Retina (tissue), 1 donor: ENCODE data around the gene HIBADH.
"Not testable (repeated sequence)": the region's sequence is repeated elsewhere in the genome, so short reads cannot be mapped to it uniquely, and the experiment has no call there.

Experiments used
- DNase-seq: peaks from one replicate; pipeline ENCODE4 v3.0.0-alpha.2; 2016

The HIBADH gene

DNA sequence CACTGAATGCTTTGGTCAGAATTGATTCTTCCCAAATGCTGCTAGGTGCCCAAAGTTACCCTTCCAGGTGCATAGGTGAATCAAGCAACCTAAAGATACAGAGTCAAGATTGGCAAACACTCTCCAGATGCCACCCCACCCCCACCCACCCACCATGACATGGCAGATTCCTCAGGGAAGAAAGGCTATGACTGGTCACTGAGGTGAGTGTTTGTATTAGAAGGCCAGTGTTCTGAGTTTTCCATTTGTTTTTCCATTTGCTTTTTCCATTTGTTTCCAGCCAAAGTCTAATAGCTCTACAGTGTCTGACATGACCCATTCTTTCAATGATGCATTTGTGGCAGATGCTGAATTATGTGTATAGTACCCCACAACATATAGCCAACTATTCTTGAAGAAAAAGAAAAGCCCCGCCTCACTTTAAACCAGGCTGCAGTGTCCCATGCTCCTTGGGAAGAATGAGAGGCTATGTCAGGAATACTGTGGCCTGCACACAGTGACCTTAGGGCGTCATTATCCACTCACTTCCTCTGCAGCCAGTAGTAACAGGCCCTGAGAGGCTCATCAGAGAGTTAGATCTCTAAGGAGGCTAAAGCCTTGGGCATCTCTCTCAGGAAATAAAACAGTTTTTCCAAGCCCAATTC lies 16.1 kb upstream of the HIBADH start:
- no peak for DNase-seq

DNA sequence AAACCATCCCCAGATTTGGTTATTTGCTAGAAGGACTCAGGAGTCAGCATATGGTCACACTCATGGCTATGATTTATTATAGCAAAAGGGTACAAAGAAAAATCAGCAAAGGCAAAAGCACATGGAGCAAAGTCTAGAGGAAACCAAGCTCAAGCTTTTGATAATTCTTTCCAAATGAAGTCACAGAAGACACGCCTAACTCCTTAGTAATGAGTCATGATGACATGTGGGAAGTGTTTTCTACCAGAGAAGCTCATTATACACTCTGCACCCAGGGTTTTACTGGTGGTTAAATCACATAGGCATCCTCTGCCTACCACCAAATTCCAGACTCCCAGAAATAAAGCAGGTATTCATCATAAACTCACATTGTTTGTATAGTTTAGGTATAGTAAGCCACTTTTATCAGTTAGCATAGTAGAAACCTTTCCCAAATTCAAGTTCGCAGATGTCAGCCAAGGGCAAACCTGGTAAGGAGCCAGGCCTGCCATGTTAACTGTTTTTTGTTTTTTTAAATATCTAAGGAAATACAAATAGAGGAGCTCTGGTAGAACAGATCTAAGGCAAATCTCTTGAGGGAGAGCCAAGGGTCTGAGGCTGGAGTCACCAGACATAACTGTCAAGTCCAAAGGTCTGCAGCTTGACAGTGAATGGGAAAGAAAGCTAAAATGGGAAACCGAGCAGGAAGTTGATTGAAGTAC lies 15.4 kb upstream of the HIBADH start:
- DNase-seq: no peak

DNA sequence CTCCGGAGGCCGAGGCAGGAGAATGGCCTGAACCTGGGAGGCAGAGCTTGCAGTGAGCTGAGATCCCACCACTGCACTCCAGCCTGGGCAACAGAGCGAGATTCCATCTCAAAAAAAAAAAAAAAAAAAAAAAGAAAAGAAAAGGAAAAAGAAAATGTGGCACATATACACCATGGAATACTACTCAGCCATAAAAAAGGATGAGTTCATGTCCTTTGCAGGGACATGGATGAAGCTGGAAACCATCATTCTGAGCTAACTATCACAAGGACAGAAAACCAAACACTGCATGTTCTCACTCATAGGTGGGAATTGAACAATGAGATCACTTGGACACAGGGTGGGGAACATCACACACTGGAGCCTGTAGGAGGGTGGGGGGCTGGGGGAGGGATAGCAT lies 11.4 kb upstream of the HIBADH start:
- not testable (repeated sequence) for DNase-seq

DNA sequence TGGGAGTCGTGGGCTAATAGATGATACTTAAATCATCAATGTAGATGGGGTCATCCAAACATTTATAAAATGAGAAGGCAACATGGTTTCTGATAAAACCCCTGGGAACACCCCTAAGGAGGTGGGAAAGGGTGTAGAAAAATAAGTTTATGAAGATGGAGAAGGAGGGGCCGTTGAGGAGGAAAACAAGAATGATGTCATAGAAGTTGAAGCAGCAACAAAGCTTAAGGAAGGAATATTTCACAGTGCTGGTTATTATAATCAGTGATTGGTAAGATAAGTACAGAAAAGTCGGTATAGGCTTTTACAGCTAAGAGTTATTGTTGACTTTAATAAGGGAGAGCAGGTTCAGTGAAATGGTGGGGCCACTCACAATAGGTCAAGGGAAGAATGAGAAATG lies 9.0 kb upstream of the HIBADH start:
- no peak for DNase-seq

DNA sequence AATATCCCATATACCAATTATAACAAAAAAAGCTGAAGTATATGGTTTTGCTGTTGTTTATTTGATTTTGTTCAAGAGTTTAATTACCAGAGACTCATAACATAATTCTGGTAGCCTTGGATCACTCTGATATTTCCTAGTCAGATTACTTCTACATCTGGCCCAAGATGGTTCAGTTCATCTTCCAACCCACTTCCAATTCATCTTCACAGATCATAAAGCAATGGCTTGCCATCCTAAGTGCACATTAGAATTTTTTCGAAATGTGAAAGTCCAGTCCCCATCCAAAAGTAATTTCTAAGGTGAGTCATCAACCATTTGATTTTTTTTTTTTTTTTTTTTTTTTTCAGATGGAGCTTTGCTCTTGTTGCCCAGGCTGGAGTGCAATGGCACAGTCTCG lies 8.0 kb upstream of the HIBADH start:
- no peak for DNase-seq

DNA sequence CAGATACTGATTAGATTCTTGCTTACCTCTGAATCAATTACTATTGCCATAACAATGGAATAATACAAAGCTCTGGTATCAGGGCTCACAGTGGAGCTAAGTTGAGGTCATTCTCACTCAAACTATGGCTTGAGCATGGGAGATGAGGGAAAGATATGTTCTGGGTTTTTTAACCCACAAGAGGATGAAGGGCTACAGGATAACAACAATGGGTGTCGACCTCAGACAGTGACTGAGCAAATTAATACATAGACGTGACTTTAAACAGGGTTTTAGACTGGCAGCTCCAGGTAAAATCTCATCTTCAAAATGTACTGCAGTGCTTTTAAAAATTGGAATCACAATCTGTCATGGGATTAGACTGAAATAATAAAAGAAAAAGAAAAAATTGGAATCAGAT lies 7.5 kb upstream of the HIBADH start:
- DNase-seq: no peak

DNA sequence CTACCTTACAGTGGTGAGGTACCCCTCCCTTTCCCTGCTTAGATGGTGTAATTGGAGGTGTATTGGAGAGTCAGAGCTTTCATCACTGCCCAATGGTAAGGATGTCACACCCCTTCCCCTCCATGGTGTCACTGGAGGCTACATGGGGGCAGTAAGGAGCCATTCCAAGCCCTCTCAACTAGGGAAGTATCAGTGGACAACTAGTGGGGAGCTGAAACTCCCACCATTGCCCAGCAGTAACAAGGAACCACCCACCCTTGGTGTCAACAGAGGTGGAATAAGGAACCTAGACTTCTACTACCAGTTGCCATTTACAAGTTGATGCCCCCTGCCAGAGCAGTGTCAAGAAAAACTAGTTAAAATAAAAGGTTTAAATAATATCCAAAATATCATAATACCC lies 2.8 kb upstream of the HIBADH start:
- DNase-seq: no peak

DNA sequence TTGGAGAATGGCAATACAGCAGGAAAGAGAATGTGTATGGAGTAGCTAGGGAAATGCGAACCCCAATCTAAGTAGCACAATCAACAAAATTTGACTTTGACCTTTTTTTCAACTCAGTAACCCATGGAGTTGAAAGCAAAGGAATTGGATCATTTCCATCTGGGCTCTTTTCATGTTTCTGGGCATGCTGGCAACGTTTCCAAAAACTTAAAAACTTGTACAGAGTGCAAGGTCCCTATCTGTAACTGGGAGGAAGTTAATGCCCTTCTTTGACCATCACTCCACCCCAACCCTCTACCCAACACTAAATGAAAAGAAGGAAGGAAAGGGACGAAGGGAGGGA lies 1.3 kb upstream of the HIBADH start:
- DNase-seq: no peak

DNA sequence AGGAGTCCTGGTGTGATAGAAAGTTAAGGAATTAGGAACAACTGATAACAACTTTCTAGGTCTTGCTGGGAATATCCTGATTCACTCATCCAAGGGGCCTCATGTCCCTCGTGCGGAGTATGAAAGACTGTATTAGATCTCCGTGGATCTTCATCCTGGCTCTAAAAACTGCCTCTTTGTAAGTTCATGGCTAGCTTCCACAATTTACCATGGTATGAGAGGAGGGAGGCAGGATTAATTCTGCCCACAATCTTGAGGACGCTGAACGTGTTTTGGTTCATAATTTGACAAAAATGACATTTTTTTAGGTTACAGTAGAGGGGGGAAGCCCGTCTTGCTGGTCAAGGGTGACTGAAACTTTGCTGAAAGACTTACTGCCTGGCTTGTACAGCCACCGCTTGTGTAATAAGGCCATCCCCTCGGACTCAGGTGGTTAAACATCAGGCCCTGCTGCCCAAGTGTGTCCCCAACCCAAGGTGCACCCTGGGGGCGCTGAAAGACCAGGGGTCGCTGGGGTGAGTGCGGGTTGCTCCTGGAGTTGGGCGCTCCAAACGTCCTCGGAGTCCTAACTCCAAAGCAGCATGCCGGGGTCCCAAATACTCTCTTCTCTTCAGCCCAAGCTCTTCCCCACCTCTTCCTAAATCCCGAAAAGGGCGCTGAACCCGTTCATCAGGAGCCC lies 733 bp downstream of the HIBADH start:
- no peak for DNase-seq

DNA sequence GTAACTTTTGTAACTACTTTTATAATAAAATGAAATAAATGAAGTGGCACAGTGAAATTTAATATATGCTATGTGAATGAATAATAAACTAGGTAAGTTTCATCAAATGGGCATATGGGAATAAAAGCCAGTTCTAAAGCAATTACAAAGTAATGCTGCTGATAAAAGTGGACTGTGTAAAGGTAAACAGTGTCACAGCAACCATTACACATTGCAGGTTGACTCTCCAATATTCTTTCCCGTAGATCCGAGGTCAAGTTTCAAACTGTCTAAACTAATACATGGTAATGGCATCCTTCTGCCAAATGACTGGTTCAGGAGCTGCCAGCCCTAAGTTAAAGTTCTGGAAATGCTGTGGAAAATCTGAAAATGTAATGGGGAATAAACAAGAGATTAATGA lies 6.0 kb downstream of the HIBADH start:
- DNase-seq: no peak

DNA sequence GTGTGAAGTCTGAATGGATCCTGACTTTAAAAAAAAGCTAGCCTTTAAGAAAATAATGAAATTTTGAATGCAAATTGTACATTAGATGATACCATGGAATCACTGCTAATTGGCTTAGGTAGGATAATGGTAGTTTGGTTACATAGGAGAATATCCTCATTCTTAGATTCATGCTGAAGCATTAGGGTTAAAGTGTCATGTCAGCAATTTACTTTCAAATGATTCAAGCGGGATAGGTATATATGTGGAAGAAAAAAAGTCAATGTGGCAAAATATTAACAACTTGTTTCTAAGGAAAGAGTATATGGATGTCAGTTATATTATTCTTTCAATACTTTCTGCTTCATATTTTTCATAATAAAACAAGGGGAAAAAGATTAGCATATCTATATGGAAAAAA lies 7.5 kb downstream of the HIBADH start:
- no peak for DNase-seq

DNA sequence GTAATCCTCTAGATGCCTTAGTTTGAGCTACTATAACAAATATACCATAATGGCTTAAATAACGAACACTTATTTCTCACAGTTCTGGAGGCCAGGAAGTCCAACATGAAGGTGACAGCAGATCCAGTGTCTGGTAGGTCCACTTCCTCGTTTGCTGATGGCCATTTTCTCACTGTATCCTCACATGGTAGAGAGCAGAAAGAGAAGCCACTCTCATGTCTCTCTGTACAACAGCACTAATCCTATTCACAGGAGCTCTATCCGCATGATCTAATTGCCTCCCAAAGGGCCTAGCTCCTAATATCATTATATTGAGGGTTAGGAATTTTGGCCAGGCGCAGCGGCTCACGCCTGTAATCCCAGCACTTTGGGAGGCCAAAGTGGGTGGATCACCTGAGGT lies 10.2 kb downstream of the HIBADH start:
- DNase-seq: no peak

DNA sequence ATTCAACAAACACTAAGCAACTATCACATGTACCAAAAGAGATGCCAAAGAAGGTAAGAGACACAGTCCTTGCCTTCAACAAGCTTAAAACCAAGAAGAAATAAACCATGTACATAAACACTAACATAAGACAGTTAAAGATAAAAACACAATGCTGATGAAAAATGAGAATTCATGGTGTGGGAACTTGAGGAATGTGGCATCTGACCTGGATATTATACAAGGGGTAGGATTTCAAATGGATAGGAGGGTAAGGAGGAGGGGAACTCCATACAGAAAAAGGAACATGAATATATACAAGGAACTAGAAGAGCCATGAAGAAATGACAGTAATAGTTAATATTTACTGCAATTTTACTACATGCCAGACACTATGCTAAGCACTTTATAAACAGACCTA lies 11.0 kb downstream of the HIBADH start:
- no peak for DNase-seq

DNA sequence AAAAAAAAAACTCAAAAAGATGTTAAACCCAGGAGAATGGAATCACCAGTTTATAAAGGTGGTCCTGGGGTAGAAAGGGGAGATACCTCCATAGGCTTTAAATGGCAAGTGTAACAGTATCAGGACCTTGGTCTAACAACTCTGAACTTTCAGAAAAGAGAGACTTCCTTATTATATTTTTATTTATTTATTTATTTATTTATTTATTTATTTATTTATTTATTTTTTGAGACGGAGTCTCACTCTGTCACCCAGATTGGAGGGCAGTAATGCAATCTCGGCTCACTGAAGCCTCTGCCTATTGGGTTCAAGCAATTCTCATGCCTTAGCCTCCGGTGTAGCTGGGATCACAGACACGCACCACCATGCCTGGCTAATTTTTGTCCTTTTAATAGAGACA lies 12.4 kb downstream of the HIBADH start:
- no peak for DNase-seq

DNA sequence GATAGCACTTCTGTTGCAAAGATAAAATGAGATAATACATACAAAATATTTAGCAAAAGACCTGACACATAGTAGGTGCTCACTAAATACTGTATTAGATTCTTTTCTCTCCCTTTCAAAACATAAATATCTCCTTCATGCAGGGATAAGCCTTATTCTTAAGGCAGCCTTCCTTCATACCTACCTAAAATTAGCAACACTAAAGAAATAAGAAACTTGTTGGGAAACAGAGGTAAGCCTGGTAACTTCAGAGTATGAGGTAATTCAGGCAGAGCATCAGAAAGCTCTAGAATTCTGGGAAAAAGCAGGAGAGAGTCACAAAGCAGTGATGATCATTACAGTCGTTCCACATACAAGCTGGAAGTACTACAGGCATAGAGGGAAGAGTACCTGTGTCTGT lies 15.2 kb downstream of the HIBADH start:
- DNase-seq: no peak

DNA sequence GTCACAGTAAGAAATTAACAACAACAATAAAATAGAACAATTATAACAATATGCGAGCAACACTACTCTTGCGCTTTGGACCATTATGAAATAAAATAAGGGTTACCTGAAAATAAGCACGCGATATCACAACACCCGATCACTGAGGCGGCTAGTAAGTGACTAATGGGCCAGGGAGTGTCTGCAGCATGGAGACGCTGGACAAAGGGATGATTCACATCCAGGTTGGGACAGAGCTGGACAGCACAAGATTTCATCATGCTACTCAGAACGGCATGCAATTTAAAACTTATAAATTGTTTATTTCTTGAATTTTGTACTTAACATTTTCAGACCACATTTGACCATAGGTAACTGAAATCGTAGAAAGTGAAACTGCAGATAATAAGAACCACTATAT lies 15.6 kb downstream of the HIBADH start:
- DNase-seq: no peak

DNA sequence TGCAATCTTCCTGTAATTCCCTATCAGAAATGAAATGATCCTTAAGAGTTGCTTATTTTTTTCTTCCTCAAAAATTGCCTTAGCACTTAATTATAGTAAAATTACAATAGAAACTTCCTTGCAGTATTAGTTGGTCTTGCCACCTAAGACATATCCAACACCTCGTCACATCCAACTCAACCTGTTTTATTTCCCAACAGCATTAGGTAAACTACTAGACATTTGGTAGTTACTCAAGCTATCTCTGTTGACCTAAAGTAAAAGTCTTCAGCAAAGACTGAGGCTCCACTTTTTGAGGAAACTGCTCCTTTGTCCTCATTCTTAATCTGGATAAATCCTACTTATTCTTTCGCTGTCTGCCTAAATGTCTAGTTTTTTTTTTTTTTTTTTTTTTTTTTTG lies 20.4 kb downstream of the HIBADH start:
- DNase-seq: no peak

DNA sequence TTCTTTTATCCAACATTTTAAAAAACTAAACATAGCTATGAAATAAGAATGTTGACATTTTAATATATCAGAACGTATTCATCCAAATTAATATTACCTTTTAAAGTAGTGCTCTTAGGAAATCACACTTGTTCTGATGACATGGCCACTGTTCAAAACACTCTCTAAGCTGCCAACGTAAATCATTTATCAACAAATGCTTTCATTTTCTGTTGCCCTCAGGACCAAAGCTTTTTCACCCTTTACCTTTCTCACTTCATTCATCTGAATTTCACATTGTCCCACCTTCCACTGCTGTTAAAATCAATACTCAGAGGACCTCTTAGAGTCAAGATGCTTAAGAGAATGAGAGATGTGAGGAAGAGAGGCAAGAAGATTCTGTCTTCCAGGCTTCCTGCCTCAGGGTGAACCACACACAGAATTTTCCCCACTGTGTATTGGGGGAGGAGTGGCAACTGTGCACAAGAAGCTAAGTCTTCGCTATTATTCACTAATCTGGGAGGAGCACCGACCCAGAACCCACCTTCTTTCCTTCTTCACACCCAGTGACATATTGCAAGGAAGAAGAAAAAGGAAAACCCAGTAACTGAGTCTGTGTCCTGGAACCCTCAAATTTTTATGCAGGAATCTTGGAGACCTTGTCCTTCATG lies 21.0 kb downstream of the HIBADH start:
- DNase-seq: no peak

DNA sequence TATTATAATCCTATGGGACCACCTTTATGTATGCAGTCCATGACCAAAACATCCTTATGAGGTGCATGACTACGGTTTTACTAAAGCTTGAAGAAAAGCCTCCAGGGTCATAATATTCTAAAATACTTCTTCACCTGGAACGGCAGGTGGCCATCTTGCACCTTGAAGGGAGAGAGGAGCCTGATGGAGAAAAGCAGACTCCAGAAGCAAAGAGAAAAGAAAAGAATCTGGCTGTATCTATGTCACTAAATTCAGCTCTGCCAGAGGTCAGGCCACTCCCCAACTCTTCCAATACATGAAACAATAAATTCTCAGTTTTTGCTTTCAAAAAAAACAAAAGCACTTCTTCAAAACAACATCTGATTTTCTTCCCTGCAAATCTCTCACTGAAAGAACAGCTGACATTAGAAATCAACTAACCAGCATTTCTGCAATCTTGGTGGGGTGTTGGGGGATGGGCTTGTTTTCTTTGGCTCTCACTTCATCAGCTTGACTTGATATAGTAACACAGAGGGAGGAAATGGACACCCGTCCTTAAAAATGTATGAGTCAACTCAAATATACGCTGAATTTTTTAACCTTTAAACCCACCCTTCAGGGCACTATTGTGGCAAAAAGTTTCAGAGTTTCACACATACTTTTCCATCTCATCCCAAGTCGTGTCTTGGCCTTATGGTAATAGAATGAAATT lies 21.7 kb downstream of the HIBADH start:
- no peak for DNase-seq

DNA sequence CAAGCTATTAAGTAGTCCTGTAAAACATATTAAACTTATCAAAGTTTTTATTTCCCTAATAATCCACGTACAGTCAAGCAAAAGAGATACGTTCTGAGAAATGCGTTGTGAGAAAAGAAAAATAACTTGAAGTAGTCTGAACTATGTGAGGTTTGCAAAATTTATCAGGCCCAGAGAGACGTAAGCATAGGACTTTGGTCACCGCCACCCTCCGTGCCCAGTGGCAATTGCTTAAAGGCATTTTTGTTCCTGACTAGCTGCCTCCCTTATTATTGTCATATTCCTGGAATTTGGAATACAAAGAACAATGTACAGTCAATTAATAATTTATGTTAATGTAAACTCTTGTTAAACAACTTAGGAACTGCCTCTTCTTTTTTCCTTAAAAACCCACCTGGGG lies 22.8 kb downstream of the HIBADH start:
- no peak for DNase-seq

DNA sequence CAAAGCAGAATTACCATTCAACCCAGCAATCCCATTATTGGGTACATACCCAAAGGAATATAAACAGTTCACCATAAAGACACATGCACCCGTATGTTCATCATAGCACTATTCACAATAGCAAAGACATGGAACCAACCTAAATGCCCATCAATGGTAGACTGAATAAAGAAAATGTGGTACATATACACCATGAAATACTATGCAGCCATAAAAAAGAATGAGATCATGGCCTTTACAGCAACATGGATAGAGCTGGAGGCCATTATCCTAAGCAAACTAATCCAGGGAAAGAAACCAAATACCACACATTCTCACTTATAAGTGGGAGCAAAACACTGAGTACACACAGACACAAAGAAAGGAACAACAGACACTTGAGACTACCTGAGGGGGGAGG lies 23.6 kb downstream of the HIBADH start:
- DNase-seq: not testable (repeated sequence)

DNA sequence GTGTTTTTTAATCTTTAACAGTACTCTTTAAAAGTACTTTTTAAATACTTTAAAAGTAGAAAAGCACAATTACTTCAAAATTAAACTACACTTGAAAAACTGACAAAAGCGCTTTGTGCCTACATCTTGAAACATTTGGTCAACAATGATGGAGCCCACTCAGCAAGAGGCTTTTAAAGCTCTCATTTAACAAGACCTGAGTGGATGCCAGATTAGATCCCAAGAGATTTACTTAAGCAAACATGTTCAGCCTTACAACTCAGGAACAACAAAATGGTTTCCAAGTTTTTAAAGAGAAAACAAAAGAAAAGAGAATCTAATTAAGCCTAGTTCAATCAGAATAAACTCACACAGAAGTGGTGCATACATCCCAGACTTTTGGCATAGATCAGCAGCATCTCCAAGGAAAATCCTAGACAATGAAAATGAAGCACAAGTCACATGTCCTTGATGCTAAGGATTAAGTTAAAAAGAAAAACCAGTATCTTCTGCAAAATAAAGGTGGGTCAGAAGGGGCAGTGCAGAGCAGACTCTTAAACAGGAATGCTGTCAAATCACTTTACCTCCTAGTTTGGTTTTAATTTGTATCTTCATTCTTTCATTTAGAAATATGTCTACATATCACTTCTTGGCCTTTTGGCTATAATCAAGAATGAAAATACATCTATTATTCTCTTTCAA lies 26.2 kb downstream of the HIBADH start:
- no peak for DNase-seq

DNA sequence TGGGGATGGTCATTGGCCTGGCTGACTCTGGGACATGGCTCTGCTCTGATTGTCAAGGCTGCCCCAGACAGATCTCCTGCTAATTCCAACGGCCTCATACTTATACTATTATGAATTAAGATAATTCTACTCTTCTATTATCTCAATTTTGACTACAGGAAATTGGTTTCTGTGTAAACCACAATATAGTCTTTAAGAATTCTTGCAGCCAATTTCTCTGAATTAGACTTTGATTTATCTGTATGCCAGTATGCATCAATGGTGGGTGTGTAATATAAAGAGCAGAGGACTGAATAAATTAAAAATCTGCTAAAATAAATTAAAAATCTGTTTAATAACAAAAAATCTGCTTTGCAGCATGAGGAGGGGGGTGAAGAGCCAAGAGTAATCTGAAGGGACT lies 27.0 kb downstream of the HIBADH start:
- no peak for DNase-seq
